ENCODE data around the gene PRKAR2B.

PRKAR2B gene

DNA sequence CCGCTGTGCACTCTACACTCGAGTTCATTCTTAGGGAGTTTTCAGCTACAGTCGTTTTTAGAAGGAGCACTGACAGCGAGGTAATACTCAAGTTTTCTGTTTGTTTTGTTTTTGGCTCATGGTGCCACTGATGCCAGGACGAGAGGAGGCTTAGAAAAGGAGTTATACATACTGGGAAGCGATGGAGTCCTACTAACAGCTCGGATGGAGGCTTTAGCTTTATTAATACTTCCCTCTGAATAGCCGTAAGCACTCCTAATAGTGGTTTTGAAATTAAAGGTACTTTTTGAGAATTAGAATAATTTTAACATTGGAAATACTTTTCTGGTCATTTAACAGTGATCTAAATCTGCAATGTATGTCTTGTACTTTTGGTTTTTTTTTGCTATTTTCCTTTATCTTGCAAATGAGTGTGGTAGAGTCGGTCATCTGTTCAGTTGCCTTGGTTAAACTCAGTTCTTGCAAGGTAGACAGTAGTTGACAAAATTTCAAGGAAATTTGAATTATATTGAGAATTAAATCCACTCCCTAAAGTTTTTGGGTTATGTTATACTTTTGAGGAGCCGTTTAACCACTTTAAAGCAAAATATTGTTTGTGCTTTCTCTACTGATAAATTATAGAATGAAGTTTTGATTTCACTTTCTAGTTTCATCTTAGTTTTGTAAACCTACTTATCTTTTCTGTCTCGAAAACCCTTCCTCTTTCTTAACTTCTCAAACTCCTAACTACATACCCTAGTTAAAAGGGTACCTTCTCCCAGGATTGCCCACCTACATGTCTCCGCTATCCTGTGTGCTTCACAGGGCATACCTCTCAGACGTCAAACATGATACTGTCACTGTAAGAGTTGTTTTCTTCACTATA is 125.8 kb downstream of the PRKAR2B start:
- Histone ChIP-seq H3K9ac (ENCODE audit: low read length in 5 of 5) (peak overlapping the region; percentile 1 to 98 (median 74)), H3K4me1 (ENCODE audit: control insufficient read depth in 5 of 5, insufficient read depth in 5 of 5, low read length in 5 of 5) (peaks cover 8 to 53% (median 48%) of the 10 kb centered on the region in 5 donors), H3K36me3 (ENCODE audit: control insufficient read depth in 5 of 5, insufficient read depth in 5 of 5, low read length in 5 of 5) (peaks cover 0 to 3% (median 0%) of the 10 kb centered on the region in 5 donors), H3K9me3 (ENCODE audit: control insufficient read depth in 5 of 5, low read length in 5 of 5) (peaks cover 0 to 2% (median 0%) of the 10 kb centered on the region in 5 donors), H3K4me3 (ENCODE audit: low read depth in 1 of 5, low read length in 5 of 5) (peak overlapping the region; percentile 80 to 91 (median 87)), H3K27me3 (ENCODE audit: control insufficient read depth in 5 of 5, insufficient read depth in 4 of 5, low read length in 5 of 5) (no peaks in the 10 kb centered on the region), H3K27ac (ENCODE audit: low read depth, low read length) (peak overlapping the region; percentile 99)

DNA sequence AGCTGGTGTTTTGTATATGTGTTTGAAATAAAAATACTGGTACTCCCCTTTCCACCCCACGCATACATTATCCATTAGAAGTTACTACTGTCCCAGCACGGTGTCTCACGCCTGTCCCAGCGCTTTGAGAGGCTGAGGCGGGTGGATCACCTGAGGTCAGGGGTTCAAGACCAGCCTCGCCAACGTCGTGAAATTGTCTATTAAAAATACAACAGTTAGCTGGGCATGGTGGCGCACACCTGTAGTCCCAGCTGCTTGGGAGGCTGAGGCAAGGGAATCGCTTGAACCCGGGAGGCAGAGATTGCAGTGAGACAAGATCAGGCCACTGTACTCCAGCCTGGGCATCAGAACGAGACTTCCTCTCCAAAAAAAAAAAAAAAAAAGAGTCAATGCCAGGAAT is 127.0 kb downstream of the PRKAR2B start:
- H3K36me3 ChIP-seq (ENCODE audit: control insufficient read depth in 5 of 5, insufficient read depth in 5 of 5, low read length in 5 of 5) = peaks cover 0 to 3% (median 0%) of the 10 kb centered on the region in 5 donors
- no peaks in the 10 kb centered on the region for H3K27me3 ChIP-seq (ENCODE audit: control insufficient read depth in 5 of 5, insufficient read depth in 4 of 5, low read length in 5 of 5)
- peak overlapping the region in 1 of 5 donors; percentile 29 for H3K4me3 ChIP-seq (ENCODE audit: low read depth in 1 of 5, low read length in 5 of 5)
- no peak overlapping the region for H3K9ac ChIP-seq (ENCODE audit: low read length in 5 of 5)
- peak overlapping the region; percentile 69 for H3K27ac ChIP-seq (ENCODE audit: low read depth, low read length)
- H3K9me3 ChIP-seq (ENCODE audit: control insufficient read depth in 5 of 5, low read length in 5 of 5) = peaks cover 0 to 2% (median 0%) of the 10 kb centered on the region in 5 donors
- peaks cover 8 to 54% (median 51%) of the 10 kb centered on the region in 5 donors for H3K4me1 ChIP-seq (ENCODE audit: control insufficient read depth in 5 of 5, insufficient read depth in 5 of 5, low read length in 5 of 5)

DNA sequence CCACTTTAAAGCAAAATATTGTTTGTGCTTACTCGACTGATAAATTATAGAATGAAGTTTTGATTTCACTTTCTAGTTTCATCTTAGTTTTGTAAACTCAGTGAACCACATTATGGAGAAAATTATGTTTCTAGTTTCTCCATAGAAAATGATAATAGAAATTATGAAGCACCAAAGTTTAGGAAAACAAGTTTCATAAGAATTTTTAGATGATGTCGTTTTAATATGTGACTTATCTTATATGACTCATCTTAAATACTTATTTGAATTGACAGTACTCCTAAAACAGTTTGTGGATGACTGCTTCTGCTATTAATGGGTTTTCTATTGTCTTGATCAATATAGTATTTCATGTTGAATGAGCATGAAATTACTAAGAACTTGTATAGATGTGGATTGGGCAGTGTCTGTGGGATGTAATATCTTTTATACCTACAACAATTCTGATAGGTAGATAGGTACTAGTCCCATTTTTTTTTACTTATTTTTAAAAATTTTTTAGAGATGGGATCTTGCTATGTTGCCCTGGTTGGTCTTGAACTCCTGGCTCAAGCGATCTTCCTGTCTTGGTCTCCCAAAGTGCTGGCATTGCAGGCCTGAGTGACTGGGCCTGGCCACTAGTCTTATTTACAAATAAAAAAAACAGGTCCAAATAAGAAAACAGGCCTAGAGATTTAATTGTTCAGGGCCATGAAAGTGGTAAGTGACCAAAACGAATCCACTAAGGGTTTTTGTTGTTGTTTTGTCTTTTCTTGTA is 127.9 kb downstream of the PRKAR2B start:
- Histone ChIP-seq H3K27me3 (ENCODE audit: control insufficient read depth in 5 of 5, insufficient read depth in 4 of 5, low read length in 5 of 5) (no peaks in the 10 kb centered on the region), H3K4me3 (ENCODE audit: low read depth in 1 of 5, low read length in 5 of 5) (no peak overlapping the region), H3K36me3 (ENCODE audit: control insufficient read depth in 5 of 5, insufficient read depth in 5 of 5, low read length in 5 of 5) (peaks cover 0 to 3% (median 0%) of the 10 kb centered on the region in 5 donors), H3K9ac (ENCODE audit: low read length in 5 of 5) (no peak overlapping the region), H3K27ac (ENCODE audit: low read depth, low read length) (peak overlapping the region; percentile 69), H3K4me1 (ENCODE audit: control insufficient read depth in 5 of 5, insufficient read depth in 5 of 5, low read length in 5 of 5) (peaks cover 8 to 62% (median 58%) of the 10 kb centered on the region in 5 donors), H3K9me3 (ENCODE audit: control insufficient read depth in 5 of 5, low read length in 5 of 5) (peaks cover 0 to 2% (median 0%) of the 10 kb centered on the region in 5 donors)

- H3K27me3 ChIP-seq (ENCODE audit: control insufficient read depth in 5 of 5, insufficient read depth in 4 of 5, low read length in 5 of 5) = no peaks in the 10 kb centered on the region
- H3K27ac ChIP-seq (ENCODE audit: low read depth, low read length) = peak overlapping the region; percentile 69
- peaks cover 0 to 2% (median 0%) of the 10 kb centered on the region in 5 donors for H3K9me3 ChIP-seq (ENCODE audit: control insufficient read depth in 5 of 5, low read length in 5 of 5)
- peaks cover 6 to 66% (median 55%) of the 10 kb centered on the region in 5 donors for H3K4me1 ChIP-seq (ENCODE audit: control insufficient read depth in 5 of 5, insufficient read depth in 5 of 5, low read length in 5 of 5)
- H3K9ac ChIP-seq (ENCODE audit: low read length in 5 of 5) = no peak overlapping the region
- no peak overlapping the region for H3K4me3 ChIP-seq (ENCODE audit: low read depth in 1 of 5, low read length in 5 of 5)
- H3K36me3 ChIP-seq (ENCODE audit: control insufficient read depth in 5 of 5, insufficient read depth in 5 of 5, low read length in 5 of 5) = peaks cover 0 to 3% (median 0%) of the 10 kb centered on the region in 5 donors
These were observed 128.7 kb downstream of the PRKAR2B start for GRCh38 chr7:107173191-107173590.

- Histone ChIP-seq H3K36me3 (ENCODE audit: control insufficient read depth in 5 of 5, insufficient read depth in 5 of 5, low read length in 5 of 5) (peaks cover 0 to 3% (median 0%) of the 10 kb centered on the region in 5 donors), H3K9ac (ENCODE audit: low read length in 5 of 5) (peak overlapping the region in 2 of 5 donors; percentile 35 to 64), H3K27ac (ENCODE audit: low read depth, low read length) (peak overlapping the region; percentile 69), H3K4me1 (ENCODE audit: control insufficient read depth in 5 of 5, insufficient read depth in 5 of 5, low read length in 5 of 5) (peaks cover 0 to 66% (median 54%) of the 10 kb centered on the region in 5 donors), H3K27me3 (ENCODE audit: control insufficient read depth in 5 of 5, insufficient read depth in 4 of 5, low read length in 5 of 5) (no peaks in the 10 kb centered on the region), H3K4me3 (ENCODE audit: low read depth in 1 of 5, low read length in 5 of 5) (no peak overlapping the region), H3K9me3 (ENCODE audit: control insufficient read depth in 5 of 5, low read length in 5 of 5) (no peaks in the 10 kb centered on the region)
These were observed 129.3 kb downstream of the PRKAR2B start for GRCh38 chr7:107173691-107174406.

- Histone ChIP-seq H3K27ac (ENCODE audit: low read depth, low read length) (peak overlapping the region; percentile 45), H3K9me3 (ENCODE audit: control insufficient read depth in 5 of 5, low read length in 5 of 5) (no peaks in the 10 kb centered on the region), H3K4me3 (ENCODE audit: low read depth in 1 of 5, low read length in 5 of 5) (no peak overlapping the region), H3K27me3 (ENCODE audit: control insufficient read depth in 5 of 5, insufficient read depth in 4 of 5, low read length in 5 of 5) (no peaks in the 10 kb centered on the region), H3K36me3 (ENCODE audit: control insufficient read depth in 5 of 5, insufficient read depth in 5 of 5, low read length in 5 of 5) (peaks cover 18 to 40% (median 32%) of the 10 kb centered on the region in 5 donors), H3K9ac (ENCODE audit: low read length in 5 of 5) (no peak overlapping the region), H3K4me1 (ENCODE audit: control insufficient read depth in 5 of 5, insufficient read depth in 5 of 5, low read length in 5 of 5) (peaks cover 0 to 44% (median 29%) of the 10 kb centered on the region in 5 donors)
These were observed 135.0 kb downstream of the PRKAR2B start for GRCh38 chr7:107179326-107180164.

DNA sequence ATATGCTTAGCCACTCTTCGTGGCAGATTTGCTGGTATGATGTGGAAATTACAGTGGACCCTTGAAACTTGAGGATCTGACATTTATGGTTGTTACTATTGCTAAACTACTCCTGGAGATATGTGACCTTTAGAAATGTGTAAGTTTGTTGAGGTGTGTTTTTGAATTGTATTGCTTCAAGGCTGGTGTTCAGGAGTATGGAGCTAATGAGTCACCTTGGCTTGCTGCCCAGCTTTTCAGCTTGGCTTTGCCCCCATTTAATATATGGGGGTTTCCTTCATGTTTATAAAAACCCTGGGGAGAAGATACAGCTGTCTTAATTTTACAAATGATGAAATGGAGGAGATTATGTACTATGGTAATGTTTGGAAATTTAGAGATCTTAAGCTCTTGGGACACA is 135.9 kb downstream of the PRKAR2B start:
- H3K36me3 ChIP-seq (ENCODE audit: control insufficient read depth in 5 of 5, insufficient read depth in 5 of 5, low read length in 5 of 5) = peaks cover 25 to 48% (median 38%) of the 10 kb centered on the region in 5 donors
- H3K9ac ChIP-seq (ENCODE audit: low read length in 5 of 5) = no peak overlapping the region
- peaks cover 0 to 35% (median 25%) of the 10 kb centered on the region in 5 donors for H3K4me1 ChIP-seq (ENCODE audit: control insufficient read depth in 5 of 5, insufficient read depth in 5 of 5, low read length in 5 of 5)
- H3K27me3 ChIP-seq (ENCODE audit: control insufficient read depth in 5 of 5, insufficient read depth in 4 of 5, low read length in 5 of 5) = no peaks in the 10 kb centered on the region
- H3K9me3 ChIP-seq (ENCODE audit: control insufficient read depth in 5 of 5, low read length in 5 of 5) = no peaks in the 10 kb centered on the region
- H3K4me3 ChIP-seq (ENCODE audit: low read depth in 1 of 5, low read length in 5 of 5) = no peak overlapping the region
- H3K27ac ChIP-seq (ENCODE audit: low read depth, low read length) = peak overlapping the region; percentile 59

DNA sequence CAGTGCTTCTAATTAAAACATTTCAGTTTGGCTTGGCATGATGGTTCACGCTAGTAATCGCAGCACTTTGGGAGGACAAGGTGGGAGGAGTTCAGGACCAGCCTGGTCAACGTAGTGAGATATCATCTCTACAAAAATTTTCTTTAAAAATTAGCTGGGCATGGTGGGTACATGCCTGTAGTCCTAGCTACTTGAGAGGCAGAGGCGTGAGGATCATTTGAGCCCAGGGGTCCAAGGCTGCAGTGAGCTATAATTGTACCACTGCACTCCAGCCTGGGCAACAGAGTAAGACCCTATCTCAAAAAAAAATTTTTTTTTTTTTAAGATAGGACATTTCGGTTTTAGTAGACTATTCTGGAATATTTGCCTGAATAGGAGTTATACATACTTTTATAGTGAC is 136.7 kb downstream of the PRKAR2B start:
- no peaks in the 10 kb centered on the region for H3K27me3 ChIP-seq (ENCODE audit: control insufficient read depth in 5 of 5, insufficient read depth in 4 of 5, low read length in 5 of 5)
- H3K4me3 ChIP-seq (ENCODE audit: low read depth in 1 of 5, low read length in 5 of 5) = no peak overlapping the region
- peaks cover 32 to 56% (median 46%) of the 10 kb centered on the region in 5 donors for H3K36me3 ChIP-seq (ENCODE audit: control insufficient read depth in 5 of 5, insufficient read depth in 5 of 5, low read length in 5 of 5)
- peak overlapping the region; percentile 59 for H3K27ac ChIP-seq (ENCODE audit: low read depth, low read length)
- H3K4me1 ChIP-seq (ENCODE audit: control insufficient read depth in 5 of 5, insufficient read depth in 5 of 5, low read length in 5 of 5) = peaks cover 0 to 34% (median 25%) of the 10 kb centered on the region in 5 donors
- H3K9me3 ChIP-seq (ENCODE audit: control insufficient read depth in 5 of 5, low read length in 5 of 5) = no peaks in the 10 kb centered on the region
- H3K9ac ChIP-seq (ENCODE audit: low read length in 5 of 5) = no peak overlapping the region

DNA sequence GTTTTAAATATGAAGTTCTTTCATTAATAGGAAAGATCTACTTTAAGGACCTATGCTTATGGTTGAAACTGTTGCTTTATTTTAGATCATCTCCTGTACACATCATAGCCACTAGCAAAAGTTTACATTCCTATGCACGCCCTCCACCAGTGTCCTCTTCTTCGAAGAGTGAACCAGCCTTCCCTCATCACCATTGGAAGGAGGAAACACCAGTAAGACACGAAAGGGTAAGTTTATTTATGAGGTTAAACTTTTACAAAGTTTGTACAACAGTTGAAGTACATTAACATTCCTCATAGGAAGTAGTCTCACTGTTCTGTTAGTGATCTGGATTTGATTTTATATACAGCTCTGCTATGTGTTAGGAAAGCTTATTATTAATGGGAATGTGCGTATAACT is 141.2 kb downstream of the PRKAR2B start:
- Histone ChIP-seq H3K4me1 (ENCODE audit: control insufficient read depth in 5 of 5, insufficient read depth in 5 of 5, low read length in 5 of 5) (peaks cover 0 to 20% (median 9%) of the 10 kb centered on the region in 5 donors), H3K27ac (ENCODE audit: low read depth, low read length) (no peak overlapping the region), H3K9me3 (ENCODE audit: control insufficient read depth in 5 of 5, low read length in 5 of 5) (no peaks in the 10 kb centered on the region), H3K36me3 (ENCODE audit: control insufficient read depth in 5 of 5, insufficient read depth in 5 of 5, low read length in 5 of 5) (peaks cover 63 to 90% (median 81%) of the 10 kb centered on the region in 5 donors), H3K4me3 (ENCODE audit: low read depth in 1 of 5, low read length in 5 of 5) (no peak overlapping the region), H3K27me3 (ENCODE audit: control insufficient read depth in 5 of 5, insufficient read depth in 4 of 5, low read length in 5 of 5) (no peaks in the 10 kb centered on the region), H3K9ac (ENCODE audit: low read length in 5 of 5) (no peak overlapping the region)
